GM13976 (cell line): Measurements from ENCODE around the gene BCKDHB.
"Not testable (repeated sequence)": the region's sequence is repeated elsewhere in the genome, so short reads cannot be mapped to it uniquely, and the experiment has no call there.

Experiments used
- DNase-seq: peaks from one replicate; pipeline ENCODE4 v3.0.0; 2012; ENCODE audit warnings: low spot score
- in situ Hi-C: fragments of 300-500 bp; cut with MboI; formaldehyde crosslinking; loops from one replicate; pipeline ENCODE4 v1.12.0; 2022; ENCODE audit warnings: low sequenced_read_pairs, mixed read lengths, inconsistent platforms; ENCODE audit not compliant: unreplicated experiment
- TF ChIP-seq, protein P1 (sequence below): IDR thresholded peaks from 2 replicates; pipeline ENCODE4 v1.5.1; 2012; ENCODE audit warnings: borderline replicate concordance, mild to moderate bottlenecking; ENCODE audit not compliant: insufficient read depth; ENCODE audit errors: extremely low read depth, missing control alignments, control extremely low read depth

BCKDHB gene

DNA sequence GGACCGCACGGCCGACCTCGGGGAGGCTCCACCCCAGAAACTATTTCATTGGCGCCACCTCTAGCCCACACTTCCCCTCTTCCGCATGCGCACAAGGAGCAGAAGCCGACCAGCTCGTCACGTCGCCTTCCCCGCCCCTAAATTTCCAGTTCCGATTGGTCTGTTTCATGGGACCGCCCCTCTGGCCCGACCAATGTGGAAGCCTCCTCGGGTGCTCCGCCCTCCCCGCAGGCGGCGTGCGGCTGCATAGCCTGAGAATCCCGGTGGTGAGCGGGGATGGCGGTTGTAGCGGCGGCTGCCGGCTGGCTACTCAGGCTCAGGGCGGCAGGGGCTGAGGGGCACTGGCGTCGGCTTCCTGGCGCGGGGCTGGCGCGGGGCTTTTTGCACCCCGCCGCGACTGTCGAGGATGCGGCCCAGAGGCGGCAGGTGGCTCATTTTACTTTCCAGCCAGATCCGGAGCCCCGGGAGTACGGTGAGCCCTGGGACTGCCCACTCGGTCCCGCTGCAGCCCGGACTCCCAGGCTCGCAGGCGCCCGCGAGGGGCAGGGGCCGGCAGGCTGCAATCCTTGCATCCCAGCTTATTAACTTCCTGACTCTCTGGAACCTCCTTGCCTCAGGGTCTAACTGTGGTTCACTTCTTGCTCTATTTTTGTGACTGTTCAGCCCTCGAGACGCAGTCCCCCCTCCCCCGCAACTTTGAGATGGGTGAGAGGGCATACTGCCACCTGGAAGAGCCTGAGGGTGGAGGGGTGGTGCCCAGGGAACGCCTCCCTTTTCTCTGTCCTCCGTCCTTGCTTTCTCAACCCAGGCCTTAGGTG lies at the start of gene BCKDHB:
BCKDHB (plus strand) TSS at position 254 of the 818 bp plus-strand sequence; CDS start at position 277, 23 bp downstream.
- peak; percentile 98 for DNase-seq
- in situ Hi-C loops: no loop called here
- TF ChIP-seq, protein P1, sequence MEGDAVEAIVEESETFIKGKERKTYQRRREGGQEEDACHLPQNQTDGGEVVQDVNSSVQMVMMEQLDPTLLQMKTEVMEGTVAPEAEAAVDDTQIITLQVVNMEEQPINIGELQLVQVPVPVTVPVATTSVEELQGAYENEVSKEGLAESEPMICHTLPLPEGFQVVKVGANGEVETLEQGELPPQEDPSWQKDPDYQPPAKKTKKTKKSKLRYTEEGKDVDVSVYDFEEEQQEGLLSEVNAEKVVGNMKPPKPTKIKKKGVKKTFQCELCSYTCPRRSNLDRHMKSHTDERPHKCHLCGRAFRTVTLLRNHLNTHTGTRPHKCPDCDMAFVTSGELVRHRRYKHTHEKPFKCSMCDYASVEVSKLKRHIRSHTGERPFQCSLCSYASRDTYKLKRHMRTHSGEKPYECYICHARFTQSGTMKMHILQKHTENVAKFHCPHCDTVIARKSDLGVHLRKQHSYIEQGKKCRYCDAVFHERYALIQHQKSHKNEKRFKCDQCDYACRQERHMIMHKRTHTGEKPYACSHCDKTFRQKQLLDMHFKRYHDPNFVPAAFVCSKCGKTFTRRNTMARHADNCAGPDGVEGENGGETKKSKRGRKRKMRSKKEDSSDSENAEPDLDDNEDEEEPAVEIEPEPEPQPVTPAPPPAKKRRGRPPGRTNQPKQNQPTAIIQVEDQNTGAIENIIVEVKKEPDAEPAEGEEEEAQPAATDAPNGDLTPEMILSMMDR: no peak

DNA sequence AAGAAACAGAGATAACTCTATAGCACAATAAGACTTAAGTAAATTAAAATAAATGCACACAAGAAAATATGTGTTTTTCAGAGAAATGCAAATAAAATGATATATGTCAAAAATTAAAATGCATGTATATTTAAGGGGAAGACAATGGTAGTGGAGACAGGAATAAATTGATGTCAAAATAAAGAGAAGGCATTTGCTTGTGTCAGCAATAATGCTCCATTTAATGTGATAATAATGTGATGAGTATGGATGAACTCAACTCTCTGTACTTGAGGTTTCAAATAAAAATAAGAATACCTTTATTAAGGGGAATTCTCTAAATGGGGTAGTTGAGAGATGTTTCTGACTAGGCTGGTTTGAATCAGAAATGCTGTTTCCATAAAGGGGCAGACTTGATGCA lies 45.7 kb upstream of the BCKDHB start:
- TF ChIP-seq, protein P1: no peak
- in situ Hi-C loops: no loop called here
- no peak for DNase-seq

DNA sequence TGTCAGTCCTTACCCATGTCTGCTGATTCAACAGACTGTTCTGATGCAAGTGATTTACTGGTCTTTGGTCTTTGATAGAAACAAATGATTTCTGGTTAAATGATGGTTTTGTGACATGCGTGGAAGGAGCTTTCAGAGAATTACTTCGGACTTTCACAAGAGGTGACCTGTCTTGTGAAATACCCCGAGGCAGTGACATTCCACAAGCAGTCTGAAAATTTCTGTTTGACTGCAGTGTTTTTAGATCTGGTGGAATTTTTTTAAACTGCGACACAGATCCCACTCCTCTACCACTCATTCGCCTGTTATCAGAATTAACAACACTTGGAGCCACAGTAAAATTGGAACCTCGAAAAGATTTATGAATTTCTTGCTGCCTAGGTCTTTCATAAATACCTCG lies 38.3 kb upstream of the BCKDHB start:
- DNase-seq, in situ Hi-C loops: not testable (repeated sequence)

DNA sequence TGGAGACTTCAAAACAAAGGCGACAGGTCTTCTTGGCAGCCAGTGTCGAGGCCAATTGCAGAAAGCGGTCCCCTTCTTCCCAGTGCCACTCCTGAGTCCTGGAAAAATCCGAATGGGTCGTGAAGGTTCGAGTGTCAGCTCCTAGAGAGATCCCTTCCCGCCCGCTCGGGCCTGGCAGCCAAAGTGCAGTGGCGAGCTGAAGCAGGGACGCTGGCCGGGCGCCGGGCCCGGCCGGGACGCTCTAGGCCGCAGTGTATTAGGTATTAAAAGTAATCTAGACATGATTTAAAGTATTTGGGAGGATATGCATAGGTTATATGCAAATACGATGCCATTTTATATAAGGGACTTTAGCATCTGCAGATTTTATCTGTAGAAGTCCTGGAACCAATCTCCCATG lies 36.0 kb upstream of the BCKDHB start:
- in situ Hi-C loops, DNase-seq: not testable (repeated sequence)

DNA sequence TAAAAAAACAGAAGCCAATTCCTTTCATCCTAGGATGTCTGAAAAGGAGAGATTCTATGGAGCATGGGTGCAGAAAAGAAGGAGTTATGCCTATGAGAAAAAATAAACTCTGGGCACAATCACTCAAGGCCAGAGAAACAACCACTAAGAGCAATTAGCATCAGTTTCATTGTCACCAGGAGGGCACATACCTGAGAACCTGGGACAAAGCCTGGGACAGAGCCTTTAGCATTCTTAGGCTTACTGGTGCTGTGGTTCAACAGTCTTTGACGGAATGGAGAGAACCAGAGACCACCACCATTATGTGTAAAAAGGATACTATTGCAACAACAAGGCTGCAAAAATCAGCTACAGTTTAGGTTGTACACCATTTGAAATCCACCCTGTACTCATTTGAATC lies 29.4 kb upstream of the BCKDHB start:
- in situ Hi-C loops: no loop called here
- DNase-seq: no peak
- TF ChIP-seq, protein P1: no peak

DNA sequence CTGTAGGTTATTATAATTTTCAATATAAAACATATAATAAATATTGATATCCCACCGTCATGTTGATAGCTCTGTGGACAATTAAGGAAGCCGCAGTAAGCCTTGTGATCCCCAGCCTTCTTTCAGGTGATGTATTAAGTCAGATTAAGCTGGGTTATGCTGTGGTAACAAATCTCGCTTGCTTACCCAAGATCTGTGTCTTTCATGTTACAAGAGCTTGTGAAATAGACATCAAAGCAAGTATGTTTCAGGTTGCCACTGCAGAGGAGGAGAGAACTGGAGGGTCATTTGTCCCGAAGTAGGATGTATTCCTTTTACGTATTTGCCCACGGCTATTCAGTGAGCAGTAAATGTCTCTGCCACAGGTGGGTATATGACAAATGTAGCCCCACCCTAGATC lies 17.8 kb upstream of the BCKDHB start:
- no peak for DNase-seq
- TF ChIP-seq, protein P1: no peak
- in situ Hi-C loops: no loop called here

DNA sequence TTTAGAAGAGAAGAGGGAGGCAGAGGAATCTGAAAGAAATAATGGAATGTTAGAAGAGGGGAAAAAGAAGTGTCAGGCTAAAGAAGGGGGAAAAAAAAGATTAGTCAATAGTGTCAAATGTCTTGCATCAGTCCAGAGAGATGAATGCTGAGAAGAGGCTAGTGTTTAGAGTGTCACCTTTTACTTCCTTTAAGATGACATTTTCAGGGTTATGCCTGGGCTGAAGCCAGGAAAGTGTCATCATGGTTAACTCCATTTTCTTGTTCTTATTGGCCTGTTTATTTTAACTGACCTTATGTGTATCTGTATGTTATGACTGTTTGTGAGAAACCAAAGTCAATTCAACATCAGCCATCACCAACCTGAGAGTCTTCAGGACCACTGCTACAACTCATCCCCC lies 15.0 kb upstream of the BCKDHB start:
- in situ Hi-C loops: no loop called here
- TF ChIP-seq, protein P1: no peak
- DNase-seq: no peak
